Stimulated activated CD8-positive, alpha-beta memory T cell treated with anti-CD3 and anti-CD28 coated beads, Interleukin-15, amount 100 ng/mL, for 24 hours (primary cell): Measurements from ENCODE around the gene SERPINH1.

Experiments
- DNase-seq: peaks from one replicate; pipeline ENCODE4 v3.0.0-alpha.2; 2020; ENCODE audit warnings: low read depth

The SERPINH1 gene

GRCh38 chr11:75555079-75555811 is 6.8 kb upstream of the SERPINH1 start:
- no peak for DNase-seq

GRCh38 chr11:75556275-75556674 is 5.8 kb upstream of the SERPINH1 start:
- no peak for DNase-seq

GRCh38 chr11:75557666-75558494 is 4.2 kb upstream of the SERPINH1 start:
- DNase-seq, result no peak

GRCh38 chr11:75558939-75559843 is 2.9 kb upstream of the SERPINH1 start:
- no peak for DNase-seq

GRCh38 chr11:75560644-75561043 is 1.4 kb upstream of the SERPINH1 start:
- DNase-seq, result no peak

- no peak for DNase-seq
Observed at GRCh38 chr11:75561426-75562047, 516 bp upstream of the SERPINH1 start.

- no peak for DNase-seq
Observed at GRCh38 chr11:75562836-75563484, 907 bp downstream of the SERPINH1 start.

GRCh38 chr11:75563501-75563977 is 1.5 kb downstream of the SERPINH1 start:
- no peak for DNase-seq

GRCh38 chr11:75563978-75564552 is 2.0 kb downstream of the SERPINH1 start:
- no peak for DNase-seq

GRCh38 chr11:75565221-75565814 is 3.3 kb downstream of the SERPINH1 start:
- DNase-seq, result no peak

- DNase-seq, result no peak
Observed at GRCh38 chr11:75565916-75566762, 4.1 kb downstream of the SERPINH1 start.

GRCh38 chr11:75566763-75567279 is 4.8 kb downstream of the SERPINH1 start:
- no peak for DNase-seq

GRCh38 chr11:75567971-75568370 is 5.9 kb downstream of the SERPINH1 start:
- DNase-seq, result no peak

GRCh38 chr11:75568616-75569219 is 6.7 kb downstream of the SERPINH1 start:
- DNase-seq, result no peak

GRCh38 chr11:75570559-75571139 is 8.6 kb downstream of the SERPINH1 start:
- DNase-seq, result no peak

GRCh38 chr11:75571625-75572024 is 9.6 kb downstream of the SERPINH1 start:
- DNase-seq, result no peak

GRCh38 chr11:75572744-75573143 is 10.7 kb downstream of the SERPINH1 start:
- no peak for DNase-seq
